ENCODE results near the gene KMT2C.

Gene KMT2C

DNA sequence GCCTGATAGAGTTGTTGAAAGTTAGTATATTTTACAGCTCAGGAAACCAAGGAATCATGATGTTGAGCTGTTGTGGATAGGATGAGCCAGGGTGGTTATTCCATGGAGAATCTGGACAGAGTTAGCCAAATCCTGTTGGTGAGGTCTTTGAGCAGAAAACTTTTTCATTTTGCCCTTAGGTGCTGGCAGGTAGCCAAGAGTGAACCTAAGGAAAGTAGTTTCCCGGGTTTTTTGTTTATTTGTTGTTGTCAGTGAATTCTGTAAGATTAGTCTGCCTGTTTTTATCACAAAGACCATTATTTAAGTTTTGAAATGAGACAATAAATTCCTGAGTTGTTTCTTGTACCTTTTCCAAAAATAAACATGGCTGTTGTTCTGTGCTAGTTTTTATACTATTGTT lies 349.3 kb downstream of the KMT2C start:
- TF ChIP-seq, protein P1, sequence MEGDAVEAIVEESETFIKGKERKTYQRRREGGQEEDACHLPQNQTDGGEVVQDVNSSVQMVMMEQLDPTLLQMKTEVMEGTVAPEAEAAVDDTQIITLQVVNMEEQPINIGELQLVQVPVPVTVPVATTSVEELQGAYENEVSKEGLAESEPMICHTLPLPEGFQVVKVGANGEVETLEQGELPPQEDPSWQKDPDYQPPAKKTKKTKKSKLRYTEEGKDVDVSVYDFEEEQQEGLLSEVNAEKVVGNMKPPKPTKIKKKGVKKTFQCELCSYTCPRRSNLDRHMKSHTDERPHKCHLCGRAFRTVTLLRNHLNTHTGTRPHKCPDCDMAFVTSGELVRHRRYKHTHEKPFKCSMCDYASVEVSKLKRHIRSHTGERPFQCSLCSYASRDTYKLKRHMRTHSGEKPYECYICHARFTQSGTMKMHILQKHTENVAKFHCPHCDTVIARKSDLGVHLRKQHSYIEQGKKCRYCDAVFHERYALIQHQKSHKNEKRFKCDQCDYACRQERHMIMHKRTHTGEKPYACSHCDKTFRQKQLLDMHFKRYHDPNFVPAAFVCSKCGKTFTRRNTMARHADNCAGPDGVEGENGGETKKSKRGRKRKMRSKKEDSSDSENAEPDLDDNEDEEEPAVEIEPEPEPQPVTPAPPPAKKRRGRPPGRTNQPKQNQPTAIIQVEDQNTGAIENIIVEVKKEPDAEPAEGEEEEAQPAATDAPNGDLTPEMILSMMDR (IDR thresholded peaks at IDR 0.05; ENCODE audit: insufficient read depth, low read depth, low read length, missing control alignments) = no peak
- H3K4me3 ChIP-seq (ENCODE audit: low read depth, low read length) = no peak overlapping the region
- no peak for DNase-seq (ENCODE audit: low read depth)

DNA sequence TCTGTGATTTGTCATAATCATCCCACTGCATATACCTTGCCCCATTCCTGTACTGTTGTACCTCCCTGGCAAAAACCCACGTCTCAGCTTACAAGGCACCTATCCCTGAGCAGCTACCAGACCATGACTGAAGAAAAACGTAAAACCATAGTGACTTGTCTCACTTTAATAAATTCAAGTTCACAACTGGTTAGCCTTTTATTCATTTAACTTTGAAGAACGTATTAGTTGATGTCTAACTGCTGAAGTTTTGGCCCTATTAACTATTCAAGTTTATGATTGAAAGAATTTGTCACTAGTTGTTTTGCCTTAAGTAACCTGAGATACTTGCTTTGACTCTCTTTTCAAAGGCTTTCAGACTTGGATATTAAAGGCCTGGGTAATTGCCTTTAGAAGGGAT lies 350.7 kb downstream of the KMT2C start:
- TF ChIP-seq, protein P1 (IDR thresholded peaks at IDR 0.05; ENCODE audit: insufficient read depth, low read depth, low read length, missing control alignments) = no peak
- DNase-seq (ENCODE audit: low read depth) = no peak
- H3K4me3 ChIP-seq (ENCODE audit: low read depth, low read length) = no peak overlapping the region

All from GM12865 (cell line).